HFFc6 (cell line): ENCODE results near the gene STOX2. TPM values are rescaled to one million over a fixed set of nuclear protein-coding genes. Genes with fewer than 3 reads are reported as not detected.
"Not testable (repeated sequence)": the region's sequence is repeated elsewhere in the genome, so short reads cannot be mapped to it uniquely, and the experiment has no call there.

Experiments used
- DNase-seq: peaks from one replicate; pipeline ENCODE4 v3.0.0-alpha.2; 2018
- H3K27ac Mint-ChIP-seq: 2 replicates; pipeline ENCODE4 v1.8.0; 2020; ENCODE audit warnings: mild to moderate bottlenecking, mixed read lengths
- H3K27me3 Mint-ChIP-seq: 2 replicates; pipeline ENCODE4 v1.8.0; 2021; ENCODE audit warnings: mild to moderate bottlenecking, moderate library complexity, mixed read lengths; ENCODE audit not compliant: insufficient read depth
- H3K36me3 Mint-ChIP-seq: 2 replicates; pipeline ENCODE4 v1.8.0; 2021; ENCODE audit warnings: low read depth, mixed read lengths
- H3K4me1 Mint-ChIP-seq: 2 replicates; pipeline ENCODE4 v1.8.0; 2020; ENCODE audit warnings: low read depth, mixed read lengths
- H3K4me3 Mint-ChIP-seq: 2 replicates; pipeline ENCODE4 v1.8.0; 2020; ENCODE audit warnings: mild to moderate bottlenecking, moderate library complexity, mixed read lengths
- H3K9me3 Mint-ChIP-seq: 2 replicates; pipeline ENCODE4 v1.8.0; 2020; ENCODE audit warnings: mild to moderate bottlenecking, mixed read lengths
- CTCF ChIP-seq: fragments of 200-600 bp; sonication (generic); IDR thresholded peaks from 2 replicates; pipeline ENCODE4 v1.5.0; 2021; ENCODE audit warnings: antibody characterized with exemption, mild to moderate bottlenecking
- total RNA-seq, 6 experiments: library from RNA; stranded (reverse); fragmentation: NEBNext Ultra II Directional; extraction: Animal tissue kit (Norgen Biotek cat#: 25700); gene quantifications; 2 replicates in 1 of 6; 3 replicates in 5 of 6; pipeline ENCODE4 v1.2.3, GENCODE V29; 2021

The STOX2 gene
- total RNA-seq, 6 experiments from 2014 or later: 0.07 to 0.17 TPM; not detected in 4

GRCh38 chr4:183950536-183950935, 45.4 kb downstream of the STOX2 start:
- H3K27me3 Mint-ChIP-seq: no peaks in the 10 kb centered on the region
- no peak for TF ChIP-seq CTCF
- H3K36me3 Mint-ChIP-seq: peaks cover 6% of the 10 kb centered on the region; the same call in 1 of the 2 replicates
- H3K4me1 Mint-ChIP-seq: no peaks in the 10 kb centered on the region
- no peak overlapping the region for H3K27ac Mint-ChIP-seq
- no peak for DNase-seq
- H3K9me3 Mint-ChIP-seq: peaks cover 25% of the 10 kb centered on the region
- H3K4me3 Mint-ChIP-seq: no peak overlapping the region

DNA sequence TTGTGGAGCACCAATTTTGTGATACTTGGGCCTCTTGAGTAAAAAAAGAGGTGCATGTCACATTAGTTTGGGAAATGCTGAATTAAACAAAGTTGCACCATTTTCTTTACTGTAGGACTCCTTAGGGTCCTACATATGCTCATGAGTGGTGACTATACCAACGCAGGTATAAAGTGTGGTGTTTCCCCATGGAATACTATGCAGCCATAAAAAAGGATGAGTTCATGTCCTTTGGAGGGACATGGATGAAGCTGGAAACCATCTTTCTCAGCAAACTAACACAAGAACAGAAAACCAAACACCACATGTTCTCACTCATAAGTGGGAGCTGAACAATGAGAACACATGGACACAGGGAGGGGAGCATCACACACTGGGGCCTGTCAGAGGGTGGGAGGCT, 47.5 kb downstream of the STOX2 start:
- not testable (repeated sequence) for H3K27ac Mint-ChIP-seq, H3K36me3 Mint-ChIP-seq, DNase-seq, H3K27me3 Mint-ChIP-seq, H3K4me1 Mint-ChIP-seq, H3K4me3 Mint-ChIP-seq
- peaks cover 27% of the 10 kb centered on the region for H3K9me3 Mint-ChIP-seq

DNA sequence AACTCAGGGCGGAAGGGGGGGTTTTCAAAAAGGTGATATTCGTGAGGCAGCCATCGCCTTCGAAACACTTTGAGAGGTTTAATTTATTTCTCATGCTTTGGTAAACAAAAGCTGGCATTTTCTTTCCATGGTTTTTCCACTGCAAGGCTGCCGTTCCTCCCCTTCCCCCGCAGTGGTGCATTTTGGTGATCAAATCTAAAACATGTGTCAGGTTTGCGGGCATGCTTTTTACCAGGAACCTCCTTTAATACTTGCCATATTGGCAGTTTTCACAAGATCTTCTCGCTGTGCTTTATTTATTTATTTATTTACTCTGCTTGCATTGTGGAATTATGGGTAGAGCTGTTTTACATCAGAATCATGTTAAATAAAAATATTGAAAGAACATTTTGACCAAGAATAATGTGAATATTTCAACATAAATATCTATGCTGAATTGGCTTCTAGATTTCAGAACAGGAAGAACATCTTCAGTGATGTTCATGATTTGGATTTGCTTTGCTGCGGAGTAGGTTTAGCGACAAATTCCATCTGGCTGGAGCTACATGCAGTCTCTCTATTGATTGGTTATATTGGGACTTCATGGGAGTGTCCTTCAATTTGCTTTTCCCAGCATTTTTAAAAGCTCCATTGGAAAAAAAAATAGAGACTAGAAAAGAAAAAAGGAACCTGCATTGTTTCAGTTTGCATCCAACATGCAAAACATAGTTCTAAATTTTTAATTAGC, 54.4 kb downstream of the STOX2 start:
- Mint-ChIP-seq H3K4me3 (no peak overlapping the region), H3K27me3 (no peaks in the 10 kb centered on the region), H3K36me3 (no peaks in the 10 kb centered on the region), H3K4me1 (no peaks in the 10 kb centered on the region), H3K9me3 (peaks cover 16% of the 10 kb centered on the region; the same call in 1 of the 2 replicates), H3K27ac (no peak overlapping the region)
- TF ChIP-seq CTCF: no peak
- DNase-seq: no peak

DNA sequence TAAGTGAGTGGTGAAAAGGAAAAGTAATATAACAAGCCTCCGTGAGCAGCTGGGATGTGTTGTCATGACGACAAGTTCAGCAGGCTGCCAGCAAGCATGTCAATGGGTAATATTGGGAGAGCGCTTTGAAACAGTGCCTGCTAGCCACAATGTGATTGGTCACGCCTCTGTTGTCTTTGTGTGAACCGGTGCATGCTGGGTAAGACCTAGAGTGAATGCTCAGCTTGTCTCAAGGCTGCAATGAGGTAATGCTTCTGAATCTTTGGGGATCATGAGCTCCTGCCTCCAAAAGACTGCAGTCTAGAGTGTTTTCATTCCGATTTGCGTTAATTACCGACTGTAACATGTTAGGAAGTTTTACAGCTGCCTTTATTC, 54.9 kb downstream of the STOX2 start:
- Mint-ChIP-seq H3K36me3 (no peaks in the 10 kb centered on the region), H3K27ac (no peak overlapping the region), H3K9me3 (peaks cover 14% of the 10 kb centered on the region; the same call in 1 of the 2 replicates), H3K27me3 (no peaks in the 10 kb centered on the region), H3K4me3 (no peak overlapping the region), H3K4me1 (no peaks in the 10 kb centered on the region)
- DNase-seq: no peak
- no peak for TF ChIP-seq CTCF

- Mint-ChIP-seq H3K4me3 (no peak overlapping the region), H3K9me3 (peaks cover 7% of the 10 kb centered on the region; the same call in 1 of the 2 replicates), H3K27me3 (peaks cover under 1% of the 10 kb centered on the region; the same call in 1 of the 2 replicates), H3K4me1 (no peaks in the 10 kb centered on the region), H3K36me3 (no peaks in the 10 kb centered on the region), H3K27ac (no peak overlapping the region)
- no peak for TF ChIP-seq CTCF
- DNase-seq: no peak
These were observed 55.9 kb downstream of the STOX2 start for GRCh38 chr4:183960962-183961541.

DNA sequence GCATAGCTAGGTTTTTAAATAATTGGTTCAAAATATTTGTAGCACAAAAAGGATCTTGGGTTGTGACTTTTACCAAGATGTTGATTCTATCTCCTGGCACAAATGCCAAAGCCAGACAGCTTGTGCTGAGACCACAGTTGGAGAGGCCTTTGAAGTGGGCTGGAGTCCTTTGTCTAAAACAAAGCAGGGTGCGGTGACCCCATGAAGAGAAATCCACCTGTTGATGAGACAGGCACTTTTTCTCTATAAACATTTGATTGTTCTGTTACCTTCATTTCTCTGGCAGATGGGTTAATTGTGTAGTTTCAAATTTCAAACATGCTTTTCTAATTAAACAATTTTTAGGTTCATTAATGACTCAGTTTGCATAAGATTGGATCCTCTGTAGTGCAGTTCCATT, 56.7 kb downstream of the STOX2 start:
- no peak for TF ChIP-seq CTCF
- H3K36me3 Mint-ChIP-seq: no peaks in the 10 kb centered on the region
- H3K4me1 Mint-ChIP-seq: no peaks in the 10 kb centered on the region
- peaks cover 1% of the 10 kb centered on the region; the same call in 1 of the 2 replicates for H3K27me3 Mint-ChIP-seq
- H3K4me3 Mint-ChIP-seq: no peak overlapping the region
- no peak for DNase-seq
- no peak overlapping the region for H3K27ac Mint-ChIP-seq
- H3K9me3 Mint-ChIP-seq: peaks cover 7% of the 10 kb centered on the region; the same call in 1 of the 2 replicates
